Measurements from ENCODE around the gene PTBP3. TPM values are rescaled to one million over a fixed set of nuclear protein-coding genes. Genes with fewer than 3 reads are reported as not detected.
"Not testable (repeated sequence)": the region's sequence is repeated elsewhere in the genome, so short reads cannot be mapped to it uniquely, and the experiment has no call there.

PTBP3 gene
- total RNA-seq, 1 donor from 2014 or later: 39.4 TPM

DNA sequence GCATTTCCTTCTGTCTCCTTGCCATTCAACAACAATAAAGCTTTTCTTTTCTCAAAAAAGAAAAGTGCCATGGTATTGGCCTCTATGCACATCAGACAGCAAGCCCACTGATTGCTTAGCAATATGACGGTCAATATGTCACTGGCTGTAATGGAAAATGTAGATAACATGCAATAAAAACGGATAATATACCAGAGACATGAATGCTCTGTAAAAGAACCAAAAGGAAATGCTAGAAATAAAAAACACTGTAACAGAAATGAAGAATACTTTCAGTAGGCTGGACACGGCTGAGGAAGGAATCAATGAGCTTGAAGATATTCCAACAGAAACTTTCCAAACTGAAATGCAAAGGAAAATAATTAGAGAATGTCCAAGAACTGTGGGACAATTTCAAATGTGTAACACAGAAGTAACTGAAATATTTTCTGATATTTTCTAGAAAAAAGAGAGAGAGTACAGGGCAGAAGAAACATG is 10.0 kb downstream of the PTBP3 start:
- no peak for DNase-seq (ENCODE audit: low read depth, low spot score)

DNA sequence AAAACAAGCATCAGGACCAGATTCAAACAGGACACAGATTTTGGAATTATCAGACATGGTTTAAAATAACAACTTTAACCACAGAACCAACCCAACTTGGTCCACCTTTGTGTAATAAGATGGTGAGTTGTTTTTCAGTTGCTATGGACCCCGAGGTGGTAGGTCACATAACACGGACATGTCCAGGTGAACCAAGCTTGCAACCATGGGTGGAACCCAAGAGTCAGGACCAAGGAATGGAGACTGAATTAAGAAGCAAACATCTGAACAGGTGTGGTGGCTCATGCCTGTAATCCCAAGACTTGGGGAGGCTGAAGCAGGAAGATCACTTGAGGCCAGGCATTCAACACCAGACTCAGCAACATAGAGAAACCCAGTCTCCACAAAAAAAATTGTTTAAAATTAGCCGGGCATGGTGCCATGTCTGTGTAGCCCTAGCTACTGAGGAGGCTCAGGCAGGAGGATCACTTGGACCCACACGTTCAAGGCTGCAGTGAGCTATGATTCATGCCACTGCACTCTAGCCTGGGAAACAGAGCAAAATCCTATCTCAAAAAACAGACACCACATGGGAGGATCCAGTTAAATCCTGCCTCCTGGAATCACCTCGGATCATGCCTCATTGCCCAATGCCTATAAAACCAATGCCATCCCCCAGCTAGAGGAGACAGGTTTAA is 10.6 kb downstream of the PTBP3 start:
- no peak for DNase-seq (ENCODE audit: low read depth, low spot score)

DNA sequence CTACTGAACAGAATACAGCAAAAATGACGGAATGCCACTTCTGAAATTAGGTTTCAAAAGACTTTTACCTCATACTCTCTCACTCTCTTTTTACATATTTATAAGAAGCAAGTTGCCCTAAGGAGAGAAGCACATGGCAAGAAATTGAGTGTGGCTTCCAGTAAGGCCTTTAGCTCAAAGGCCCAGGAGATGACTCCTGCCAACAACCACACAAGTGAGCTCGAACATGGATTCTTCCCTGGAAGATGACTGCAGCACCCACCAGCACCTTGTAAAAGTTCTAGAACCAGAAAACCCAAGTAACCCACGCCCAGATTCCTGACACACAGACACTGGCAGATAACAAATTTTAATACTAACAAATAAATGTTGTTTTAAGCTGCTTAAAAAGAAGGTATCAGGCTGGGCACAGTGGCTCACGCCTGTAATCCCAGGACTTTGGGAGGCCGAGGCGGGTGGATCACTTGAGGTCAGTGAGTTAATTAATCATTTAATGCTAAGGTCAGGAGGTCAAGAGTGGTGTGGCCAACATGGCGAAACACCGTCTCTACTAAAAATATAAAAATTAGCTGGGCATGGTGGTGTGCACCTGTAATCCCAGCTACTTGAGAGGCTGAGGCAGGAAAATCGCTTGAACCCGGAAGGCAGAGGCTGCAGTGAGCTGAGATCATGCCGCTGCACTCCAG is 17.0 kb downstream of the PTBP3 start:
- no peak for DNase-seq (ENCODE audit: low read depth, low spot score)

DNA sequence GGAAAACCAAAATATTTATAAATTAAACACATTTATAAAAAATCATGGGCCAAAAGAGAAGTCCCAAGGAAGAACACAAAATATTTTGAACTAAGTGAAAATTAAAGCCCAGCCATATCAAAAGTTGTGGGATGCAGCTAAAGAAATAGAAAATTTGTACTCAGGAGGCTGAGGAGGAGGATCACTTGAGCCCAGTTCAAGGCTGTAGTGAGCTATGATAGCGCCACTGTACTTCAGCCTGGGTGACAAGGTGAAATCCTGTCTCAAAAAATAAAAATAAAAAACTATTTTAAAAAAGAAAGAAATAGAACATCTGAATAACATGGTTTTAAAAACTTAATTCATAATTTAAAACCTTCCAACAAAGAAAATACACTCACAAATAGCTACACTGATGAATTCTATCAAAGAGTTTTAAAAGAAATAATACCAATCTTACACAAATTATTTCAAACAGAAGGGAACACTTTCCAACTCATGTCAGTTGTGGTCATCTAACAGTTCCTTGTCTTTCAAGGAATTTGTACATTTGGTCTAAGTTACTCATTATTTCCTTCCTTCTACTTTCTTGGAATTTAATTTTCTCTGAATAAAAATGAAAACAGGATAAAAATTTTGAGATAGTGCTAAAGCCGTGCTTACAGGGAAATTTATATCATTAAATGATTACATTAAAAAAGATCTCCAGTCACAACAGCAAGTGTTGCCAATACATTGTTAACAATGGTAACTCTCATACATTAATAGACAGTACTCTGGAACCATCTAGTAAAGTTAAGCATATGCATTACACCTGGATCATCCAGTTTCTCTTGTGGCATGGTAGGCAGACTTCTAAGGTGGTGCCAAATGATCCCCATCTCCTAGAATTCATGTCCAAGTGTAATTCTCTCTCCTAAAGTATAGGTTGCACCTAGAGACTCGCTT is 17.8 kb downstream of the PTBP3 start:
- no peak for DNase-seq (ENCODE audit: low read depth, low spot score)

DNA sequence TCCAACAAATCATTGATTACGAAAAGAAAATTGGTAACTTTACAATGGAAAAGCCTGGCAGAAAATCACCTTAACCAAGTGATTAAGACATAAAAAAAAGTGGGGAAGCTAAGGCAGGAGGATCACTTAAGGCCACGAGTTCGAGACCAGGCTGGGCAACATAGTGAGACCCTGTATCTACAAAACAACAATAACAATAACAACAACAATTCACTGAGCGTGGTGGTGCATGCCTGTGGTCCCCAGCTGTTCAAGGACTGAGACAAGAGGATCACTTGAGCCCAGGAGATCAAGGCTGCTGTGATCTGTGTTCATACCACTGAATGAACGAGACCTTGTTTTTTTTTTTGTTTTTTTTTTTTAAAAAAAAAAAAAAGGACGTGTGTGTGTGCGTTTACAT is 21.3 kb downstream of the PTBP3 start:
- DNase-seq (ENCODE audit: low read depth, low spot score): no peak

DNA sequence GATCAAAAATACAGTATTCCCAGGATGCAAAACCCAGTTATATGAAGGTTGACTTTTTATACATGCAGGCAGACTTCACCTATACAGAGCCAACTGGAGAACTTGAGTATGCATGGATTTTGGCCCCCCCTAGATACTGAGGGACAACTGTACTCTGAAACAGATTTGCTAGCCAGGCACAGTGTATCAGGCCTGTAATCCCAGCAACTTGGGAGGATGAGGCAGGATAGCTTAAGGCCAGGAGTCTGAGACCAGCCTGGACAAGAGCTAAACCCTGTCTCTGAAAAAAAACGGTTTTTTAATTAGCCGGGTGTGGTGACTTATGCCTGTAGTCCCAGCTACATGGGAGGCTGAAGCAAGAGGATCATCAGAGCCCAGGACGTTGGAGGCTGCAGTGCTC is 21.9 kb downstream of the PTBP3 start:
- no peak for DNase-seq (ENCODE audit: low read depth, low spot score)

DNA sequence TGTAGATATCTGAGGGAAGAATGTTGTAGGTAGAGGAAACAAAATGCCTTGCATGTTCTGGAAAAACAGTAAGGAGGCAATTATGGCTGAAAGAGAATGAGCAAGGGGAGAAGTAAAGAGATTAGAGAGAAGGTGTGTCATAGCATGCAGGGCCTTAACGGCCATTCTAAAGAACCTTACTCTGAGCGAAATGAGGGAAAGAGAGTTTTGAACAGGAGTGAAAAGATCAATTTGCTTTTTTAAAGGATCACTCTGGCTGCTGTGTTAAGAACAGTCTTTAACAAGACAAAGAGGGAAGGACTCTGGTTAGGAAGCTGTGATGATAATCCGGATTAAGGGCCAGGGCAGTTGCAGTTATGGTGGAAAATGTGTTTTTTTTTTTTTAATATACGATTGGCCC is 22.6 kb downstream of the PTBP3 start:
- DNase-seq (ENCODE audit: low read depth, low spot score): no peak

DNA sequence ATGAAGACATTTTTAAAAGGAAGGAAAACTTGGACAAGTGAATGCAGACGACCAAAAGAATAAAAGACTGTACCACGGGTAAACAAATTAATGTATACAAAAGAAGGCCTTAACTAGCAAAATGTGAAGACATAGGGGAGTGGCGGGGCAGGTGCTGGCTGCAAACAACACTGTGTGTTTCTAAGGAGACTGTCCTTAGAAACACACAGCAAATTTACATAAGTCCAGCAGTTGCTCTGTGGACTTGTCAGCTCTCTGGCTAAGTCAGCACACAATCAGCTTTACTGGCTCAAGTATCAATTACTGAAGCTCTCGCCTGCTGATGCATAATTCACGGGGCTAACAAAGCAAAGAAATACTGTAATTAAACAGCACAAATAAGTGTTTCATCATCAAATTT is 24.8 kb downstream of the PTBP3 start:
- DNase-seq (ENCODE audit: low read depth, low spot score): no peak

DNA sequence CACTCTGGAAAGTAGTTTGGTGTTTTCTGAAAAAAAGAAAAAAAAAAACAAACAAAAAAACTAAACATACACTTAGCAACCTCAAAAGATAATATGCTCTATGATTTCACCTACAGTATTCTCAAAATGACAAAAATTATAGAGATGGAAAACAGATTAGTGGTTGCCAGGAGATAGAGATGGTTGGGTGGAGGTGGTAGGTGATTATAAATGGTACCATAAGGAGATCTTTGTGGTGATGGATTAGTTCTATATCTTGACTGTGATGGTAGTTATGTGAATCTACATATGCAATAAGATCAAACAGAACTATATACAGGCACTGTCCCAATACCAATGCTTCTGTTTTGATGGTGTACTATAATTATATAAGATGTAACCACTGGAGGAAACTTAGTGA is 32.0 kb downstream of the PTBP3 start:
- DNase-seq (ENCODE audit: low read depth, low spot score): no peak

DNA sequence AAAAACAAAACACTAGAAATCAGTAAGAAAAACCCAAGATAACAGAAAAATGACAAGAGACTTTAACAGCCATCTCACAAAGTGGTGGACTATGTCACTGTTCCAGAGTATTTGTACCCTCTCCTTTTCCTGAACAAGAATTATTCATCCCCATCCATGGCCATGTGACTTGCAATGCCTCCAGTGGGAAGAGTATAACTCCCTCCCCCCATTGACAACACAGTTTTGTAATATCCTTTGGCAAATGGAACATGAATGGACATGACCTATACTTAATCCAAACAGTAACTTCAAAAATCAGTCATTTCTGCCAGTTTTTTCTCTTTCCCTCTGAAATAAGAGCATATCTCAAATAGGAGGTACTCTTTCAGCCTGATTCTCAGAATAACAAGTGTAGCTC is 33.9 kb downstream of the PTBP3 start:
- DNase-seq (ENCODE audit: low read depth, low spot score): peak; percentile 26

DNA sequence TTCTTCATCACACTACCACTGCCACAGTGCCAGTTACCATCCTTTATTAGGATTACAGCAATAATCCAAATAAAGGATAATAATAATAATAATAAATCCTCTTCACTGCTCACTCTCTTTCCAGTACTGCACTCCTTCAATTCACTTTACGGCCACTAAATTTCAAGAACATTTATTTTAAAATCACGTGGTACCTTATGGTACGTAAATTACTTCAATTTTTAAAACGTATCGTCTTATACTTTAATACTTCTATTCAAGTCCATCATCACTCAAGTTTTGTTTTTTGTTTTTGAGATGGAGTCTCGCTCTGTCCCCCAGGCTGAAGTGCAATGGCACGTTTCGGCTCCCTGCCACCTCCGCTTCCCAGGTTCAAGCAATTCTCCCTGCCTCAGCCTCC is 36.5 kb downstream of the PTBP3 start:
- DNase-seq (ENCODE audit: low read depth, low spot score): no peak

DNA sequence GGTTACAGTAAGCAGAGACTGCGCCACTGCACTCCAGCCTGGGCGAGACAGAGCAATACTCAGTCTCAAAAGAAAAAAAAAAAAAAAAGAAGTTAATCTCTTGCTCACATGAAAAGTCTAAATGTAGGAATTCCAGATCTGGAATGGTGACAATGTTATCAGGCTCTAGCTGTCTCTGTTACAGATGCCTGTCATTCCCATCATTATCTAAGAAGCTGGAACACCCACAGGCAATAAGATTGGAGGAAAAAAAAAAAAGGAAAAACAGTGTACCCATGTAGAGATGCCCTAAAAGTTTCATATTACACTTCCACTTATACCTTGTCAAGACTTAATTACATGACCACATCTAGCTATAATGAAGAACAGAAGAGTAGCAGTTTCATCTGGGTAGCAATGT is 38.2 kb downstream of the PTBP3 start:
- DNase-seq (ENCODE audit: low read depth, low spot score): no peak

DNA sequence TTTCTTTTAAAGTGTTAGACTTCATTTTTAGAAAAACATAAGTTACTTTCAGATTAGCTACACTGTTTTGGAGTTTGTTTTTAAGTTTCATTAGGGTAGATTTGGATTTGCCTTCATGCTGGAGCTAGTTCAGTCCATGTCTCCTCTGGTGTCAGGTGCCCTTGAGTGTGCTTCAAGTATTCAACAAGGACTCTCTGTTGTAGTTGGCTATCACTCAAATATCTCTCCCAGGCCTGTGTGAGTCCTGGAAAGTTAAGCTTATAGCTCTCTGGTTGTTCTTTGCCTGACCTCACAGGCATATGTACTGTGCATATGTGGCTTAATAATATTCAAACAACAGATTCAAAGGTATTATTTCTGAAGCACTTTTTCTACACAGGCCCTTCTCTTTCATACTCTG is 45.4 kb downstream of the PTBP3 start:
- no peak for DNase-seq (ENCODE audit: low read depth, low spot score)

DNA sequence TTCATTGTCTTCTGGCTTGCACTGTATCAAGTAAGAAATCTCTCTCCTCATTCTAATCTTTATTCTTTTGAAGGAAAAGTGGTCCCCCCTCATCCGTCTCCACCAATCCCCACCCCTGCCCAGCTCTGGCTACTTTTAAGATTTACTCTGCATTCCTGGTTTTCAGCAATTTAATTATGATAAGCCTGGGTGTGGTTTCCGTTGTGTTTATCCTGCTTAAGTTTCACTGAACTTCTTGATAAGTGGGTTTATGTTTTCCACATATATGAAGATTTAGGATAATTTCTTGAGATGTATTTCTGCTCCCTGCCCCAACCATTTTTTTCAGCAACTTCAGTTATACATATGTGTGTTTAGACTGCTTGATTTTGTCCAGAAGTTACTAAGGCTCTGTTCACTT is 46.5 kb downstream of the PTBP3 start:
- DNase-seq (ENCODE audit: low read depth, low spot score): no peak

DNA sequence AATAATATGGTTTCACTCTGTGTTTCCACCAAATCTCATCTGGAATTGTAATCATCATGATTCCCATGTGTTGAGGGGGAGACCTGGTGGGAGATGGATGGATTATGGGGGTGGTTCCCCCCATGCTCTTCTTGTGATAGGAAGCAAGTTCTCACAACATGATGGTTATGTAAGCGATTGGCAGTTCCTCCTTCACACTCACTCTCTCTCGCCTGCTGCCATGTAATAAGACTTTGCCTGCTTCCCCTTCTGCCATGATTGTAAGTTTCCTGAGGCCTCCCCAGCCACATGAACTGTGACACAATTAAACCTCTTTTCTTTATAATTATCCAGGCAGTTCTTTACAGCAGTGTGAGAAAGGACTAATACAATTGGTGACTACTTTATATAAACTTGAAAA is 48.4 kb downstream of the PTBP3 start:
- DNase-seq (ENCODE audit: low read depth, low spot score): no peak

DNA sequence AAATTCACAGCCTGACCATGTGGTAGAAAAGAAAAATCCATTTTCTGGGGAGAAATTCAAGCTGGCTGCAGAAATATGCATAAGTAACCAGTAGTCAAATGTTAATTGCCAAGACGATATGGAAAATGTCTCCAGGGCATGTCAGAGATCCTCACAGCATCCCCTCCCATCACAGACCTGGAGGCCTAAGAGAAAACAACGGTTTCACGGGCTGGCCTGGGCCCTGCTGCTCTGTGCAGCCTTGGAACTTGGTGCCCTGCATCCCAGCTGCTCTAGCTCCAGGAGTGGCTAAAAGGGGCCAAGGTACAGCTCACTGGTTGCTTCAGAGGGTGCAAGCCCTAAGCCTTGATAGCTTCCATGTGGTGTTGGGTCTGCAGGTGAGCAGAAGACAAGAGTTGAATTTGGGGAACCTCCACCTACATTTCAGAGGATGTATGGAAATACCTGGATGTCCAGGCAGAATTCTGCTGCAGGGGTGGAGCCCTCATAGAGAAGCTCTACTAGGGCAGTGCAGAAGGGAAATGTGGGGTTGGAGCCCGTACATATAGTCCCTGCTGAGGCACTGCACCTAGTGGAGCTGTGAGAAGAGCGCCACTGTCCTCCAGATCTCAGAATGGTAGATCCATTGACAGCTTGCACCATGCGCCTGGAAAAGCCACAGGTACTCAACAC is 49.7 kb downstream of the PTBP3 start:
- DNase-seq (ENCODE audit: low read depth, low spot score): no peak

DNA sequence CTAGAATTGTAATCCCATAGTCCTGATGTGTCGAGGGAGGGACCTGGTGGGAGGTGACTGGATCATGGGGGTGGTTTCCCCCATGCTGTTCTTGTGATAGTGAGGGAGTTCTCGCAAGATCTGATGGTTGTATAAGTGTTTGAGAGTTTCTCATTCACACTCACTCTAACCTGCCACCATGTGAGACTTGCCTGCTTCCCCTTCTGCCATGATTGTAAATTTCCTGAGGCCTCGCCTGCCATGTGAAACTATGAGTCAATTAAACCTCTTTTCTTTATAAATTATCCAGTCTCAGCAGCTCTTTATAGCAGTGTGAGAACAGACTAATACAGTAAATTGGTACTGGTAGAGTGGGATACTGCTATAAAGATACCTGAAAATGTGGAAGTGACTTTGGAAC is 50.6 kb downstream of the PTBP3 start:
- DNase-seq (ENCODE audit: low read depth, low spot score): not testable (repeated sequence)

DNA sequence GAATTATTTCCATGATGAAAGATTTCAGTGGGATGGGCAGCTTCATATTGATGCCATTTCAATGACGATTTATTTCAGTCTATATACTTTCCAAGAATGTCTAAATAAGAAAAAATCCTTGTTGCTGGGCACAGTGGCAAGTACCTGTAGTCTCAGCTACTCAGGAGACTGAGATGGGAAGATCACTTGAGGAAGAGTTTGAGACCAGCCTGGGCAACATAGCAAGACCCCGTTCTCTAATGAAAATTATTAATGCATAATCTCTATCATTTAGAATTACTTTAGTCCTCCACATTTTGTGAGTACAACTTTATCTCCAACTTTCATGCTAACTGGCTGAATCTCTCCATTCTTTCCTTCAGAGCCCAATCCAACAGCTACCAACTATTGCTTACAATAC is 52.5 kb downstream of the PTBP3 start:
- DNase-seq (ENCODE audit: low read depth, low spot score): no peak

DNA sequence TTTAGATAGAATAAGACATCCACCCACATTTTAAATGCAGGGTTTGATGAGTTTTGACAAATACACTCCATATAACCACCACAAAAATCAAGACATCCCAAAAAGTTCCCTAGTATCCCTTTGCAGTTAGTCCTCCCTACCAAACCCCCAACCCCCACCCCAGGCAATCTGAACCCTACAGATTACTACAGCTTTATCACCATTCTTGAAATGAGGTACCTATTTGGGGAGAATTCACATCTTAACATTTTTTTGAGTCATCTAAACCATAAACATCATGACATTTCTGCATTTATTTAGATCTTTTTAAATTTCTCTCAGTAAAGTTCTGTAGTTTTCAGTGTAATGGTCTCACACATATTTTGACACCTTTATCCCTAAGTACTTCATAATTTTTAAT is 53.9 kb downstream of the PTBP3 start:
- DNase-seq (ENCODE audit: low read depth, low spot score): no peak

DNA sequence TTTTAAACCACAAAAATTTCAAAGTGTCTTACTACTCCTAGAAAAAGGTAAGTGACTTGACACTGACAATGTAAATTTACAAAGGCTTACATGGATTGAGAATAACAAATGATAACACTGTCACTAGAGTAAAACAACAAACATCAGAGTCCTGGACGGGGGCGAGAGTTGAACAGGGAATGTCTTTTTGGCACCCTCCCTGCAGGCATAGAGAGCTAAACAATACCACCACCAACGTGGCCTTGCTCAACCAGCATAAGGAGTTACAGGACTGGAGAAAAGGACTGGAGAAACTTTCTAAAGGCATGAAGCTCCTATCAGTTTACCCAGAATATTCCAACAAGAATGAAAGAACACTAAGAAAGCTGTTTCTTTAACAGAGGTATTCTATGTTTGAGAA is 55.3 kb downstream of the PTBP3 start:
- no peak for DNase-seq (ENCODE audit: low read depth, low spot score)

DNA sequence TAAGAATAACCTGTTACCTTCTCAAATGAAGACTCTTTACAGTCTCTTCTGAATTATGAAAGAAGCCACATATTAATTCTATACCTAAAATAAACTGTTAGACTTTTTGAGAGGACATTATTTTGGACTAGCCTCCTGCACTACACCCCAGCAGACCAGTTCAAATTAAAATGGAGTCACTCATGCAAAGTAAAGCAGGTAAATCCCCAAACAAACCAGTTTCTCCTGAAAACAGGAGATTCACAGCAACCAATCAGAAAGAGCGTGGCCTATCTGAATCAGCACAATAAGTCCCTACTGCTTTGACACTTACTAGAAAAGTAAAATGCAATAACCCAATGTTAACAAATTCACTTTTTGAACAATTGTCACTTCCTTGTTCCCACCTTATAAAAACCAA is 58.8 kb downstream of the PTBP3 start:
- no peak for DNase-seq (ENCODE audit: low read depth, low spot score)

DNA sequence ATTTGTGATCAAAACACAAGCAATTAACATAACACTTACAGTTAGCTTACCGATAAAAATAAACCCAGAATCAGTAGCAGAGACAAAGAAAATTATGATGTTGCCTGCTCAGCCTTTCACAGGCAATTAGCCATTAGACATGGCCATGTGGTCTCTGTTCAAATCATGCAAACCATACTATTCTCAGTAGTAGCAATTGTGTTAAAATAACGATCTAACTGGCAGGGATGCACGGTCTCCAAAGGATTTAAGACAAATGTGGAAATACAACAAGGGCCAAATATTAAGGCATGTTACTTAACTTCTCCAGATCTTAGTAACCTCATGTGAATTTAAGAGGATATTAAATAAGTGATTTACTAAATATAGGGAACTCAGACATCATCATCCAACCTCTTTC is 59.5 kb downstream of the PTBP3 start:
- DNase-seq (ENCODE audit: low read depth, low spot score): no peak
